Measurements from ENCODE around the gene SLC27A1. TPM values are rescaled to one million over a fixed set of nuclear protein-coding genes. Genes with fewer than 3 reads are reported as not detected.

Gene SLC27A1
- total and polyA plus RNA-seq, 9 of the 15 experiments (the other 6 are each of a cell fraction or from before 2014, with no cell fraction given) = 0.06 to 3.0 (median 1.1) TPM

GRCh38 chr19:17450264-17451075 is 19.9 kb upstream of the SLC27A1 start (continued):
- TF ChIP-seq HDAC8 (tag; IDR thresholded peaks at IDR 0.05) (no peak), ZNF232 (CRISPR knock-in tag; IDR thresholded peaks at IDR 0.05) (no peak), ZNF318 (IDR thresholded peaks at IDR 0.05; ENCODE audit: borderline replicate concordance in 1 of 2, low read depth in 1 of 2) (0 out of 4 replicates have a peak, but pooled peaks of 1 of the 2 experiments have one; percentile 49), SRSF1 (IDR thresholded peaks at IDR 0.05; ENCODE audit: low read depth, low read length) (no peak), NCOA6 (IDR thresholded peaks at IDR 0.05) (no peak), FOXA1 (IDR thresholded peaks at IDR 0.05; ENCODE audit: borderline replicate concordance) (no peak), ZNF134 (CRISPR knock-in tag; conservative IDR thresholded peaks at IDR 0.05) (no peak), THRB (CRISPR knock-in tag; conservative IDR thresholded peaks at IDR 0.05) (no peak), RFX1 (IDR thresholded peaks at IDR 0.05) (no peak), DPF2 (IDR thresholded peaks at IDR 0.05) (peak; percentile 79), ZBTB2 (IDR thresholded peaks at IDR 0.05) (peak; percentile 58; the same call in 1 of the 2 replicates), SNAPC5 (CRISPR knock-in tag; IDR thresholded peaks at IDR 0.05) (no peak), XRCC4 (IDR thresholded peaks at IDR 0.05; ENCODE audit: extremely low read depth, insufficient read depth, insufficient read length) (no peak), CTCFL (IDR thresholded peaks at IDR 0.05; ENCODE audit: borderline replicate concordance, insufficient read depth, low read depth, low read length, poor library complexity, severe bottlenecking) (no peak)
